Type B pancreatic cell (in vitro differentiated cells): Measurements from ENCODE around the gene PKP4. TPM values are rescaled to one million over a fixed set of nuclear protein-coding genes. Genes with fewer than 3 reads are reported as not detected.
"Not testable (repeated sequence)": the region's sequence is repeated elsewhere in the genome, so short reads cannot be mapped to it uniquely, and the experiment has no call there.

Experiments
- DNase-seq: peaks from one replicate; pipeline ENCODE4 v3.0.0; 2021; ENCODE audit warnings: mixed read lengths; ENCODE audit not compliant: unreplicated experiment; ENCODE audit errors: extremely low spot score
- H3K27ac Mint-ChIP-seq: 2 replicates; pipeline ENCODE4 v1.8.0; 2021; ENCODE audit warnings: mild to moderate bottlenecking, mixed read lengths
- H3K27me3 Mint-ChIP-seq: 2 replicates; pipeline ENCODE4 v1.8.0; 2021; ENCODE audit warnings: mixed read lengths
- H3K36me3 Mint-ChIP-seq: 2 replicates; pipeline ENCODE4 v1.8.0; 2021; ENCODE audit warnings: mixed read lengths
- H3K4me1 Mint-ChIP-seq: one replicate; pipeline ENCODE4 v1.8.0; 2021; ENCODE audit warnings: mixed read lengths; ENCODE audit not compliant: unreplicated experiment
- H3K4me3 Mint-ChIP-seq: 2 replicates; pipeline ENCODE4 v1.8.0; 2021; ENCODE audit warnings: mild to moderate bottlenecking, mixed read lengths
- H3K9me3 Mint-ChIP-seq: 2 replicates; pipeline ENCODE4 v1.8.0; 2021; ENCODE audit warnings: mixed read lengths
- total RNA-seq: library from RNA; stranded (reverse); gene quantifications from 2 replicates; pipeline ENCODE4 v1.2.1, GENCODE V29; 2021; ENCODE audit warnings: low replicate concordance
- TF ChIP-seq, protein P1 (sequence below): fragments of 200-600 bp; sonication (generic); conservative IDR thresholded peaks from 2 replicates; pipeline ENCODE4 v1.5.0; 2021; ENCODE audit warnings: antibody characterized with exemption, mild to moderate bottlenecking

Gene PKP4
- total RNA-seq, 1 donor from 2014 or later = 73.6 TPM

DNA sequence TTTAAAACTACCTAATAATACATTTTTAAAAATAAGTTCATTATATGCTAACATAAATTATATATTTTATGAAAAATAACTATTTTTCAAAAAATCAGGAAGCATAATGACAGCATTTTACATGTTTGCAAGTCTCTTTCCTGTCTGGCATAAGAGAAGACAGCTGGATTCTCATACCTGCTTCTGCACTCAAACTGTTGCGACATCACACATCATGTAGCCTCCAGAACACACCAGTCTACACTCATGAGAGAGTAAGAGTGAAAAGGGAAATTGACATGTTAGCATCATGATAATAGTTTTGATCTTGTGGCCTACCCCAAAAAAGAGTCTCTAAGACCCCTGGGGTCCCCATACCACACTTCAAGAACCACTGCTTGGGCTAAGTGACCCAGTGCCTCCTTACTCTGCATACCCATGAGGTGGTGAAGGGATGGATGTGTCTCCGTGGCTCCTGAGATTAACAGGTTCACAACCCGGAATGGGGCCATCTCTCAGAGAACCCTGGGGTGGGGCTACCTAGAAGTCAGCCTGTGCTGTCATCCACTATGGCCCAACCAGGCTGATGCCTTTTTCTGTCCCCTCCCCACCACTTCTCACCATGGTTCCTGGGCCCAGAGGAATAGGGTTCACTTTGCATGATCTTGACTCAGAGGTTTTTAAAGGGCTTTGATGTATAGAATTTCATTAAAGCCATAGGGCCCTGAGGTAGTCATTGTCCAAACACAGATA, 235.8 kb downstream of the PKP4 start:
- peaks cover 9% of the 10 kb centered on the region for H3K9me3 Mint-ChIP-seq
- peaks cover 5% of the 10 kb centered on the region for H3K4me1 Mint-ChIP-seq
- H3K4me3 Mint-ChIP-seq = no peak overlapping the region
- no peak for DNase-seq
- no peaks in the 10 kb centered on the region for H3K36me3 Mint-ChIP-seq
- no peak overlapping the region for H3K27ac Mint-ChIP-seq
- peaks cover 8% of the 10 kb centered on the region for H3K27me3 Mint-ChIP-seq
- TF ChIP-seq, protein P1, sequence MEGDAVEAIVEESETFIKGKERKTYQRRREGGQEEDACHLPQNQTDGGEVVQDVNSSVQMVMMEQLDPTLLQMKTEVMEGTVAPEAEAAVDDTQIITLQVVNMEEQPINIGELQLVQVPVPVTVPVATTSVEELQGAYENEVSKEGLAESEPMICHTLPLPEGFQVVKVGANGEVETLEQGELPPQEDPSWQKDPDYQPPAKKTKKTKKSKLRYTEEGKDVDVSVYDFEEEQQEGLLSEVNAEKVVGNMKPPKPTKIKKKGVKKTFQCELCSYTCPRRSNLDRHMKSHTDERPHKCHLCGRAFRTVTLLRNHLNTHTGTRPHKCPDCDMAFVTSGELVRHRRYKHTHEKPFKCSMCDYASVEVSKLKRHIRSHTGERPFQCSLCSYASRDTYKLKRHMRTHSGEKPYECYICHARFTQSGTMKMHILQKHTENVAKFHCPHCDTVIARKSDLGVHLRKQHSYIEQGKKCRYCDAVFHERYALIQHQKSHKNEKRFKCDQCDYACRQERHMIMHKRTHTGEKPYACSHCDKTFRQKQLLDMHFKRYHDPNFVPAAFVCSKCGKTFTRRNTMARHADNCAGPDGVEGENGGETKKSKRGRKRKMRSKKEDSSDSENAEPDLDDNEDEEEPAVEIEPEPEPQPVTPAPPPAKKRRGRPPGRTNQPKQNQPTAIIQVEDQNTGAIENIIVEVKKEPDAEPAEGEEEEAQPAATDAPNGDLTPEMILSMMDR = no peak

DNA sequence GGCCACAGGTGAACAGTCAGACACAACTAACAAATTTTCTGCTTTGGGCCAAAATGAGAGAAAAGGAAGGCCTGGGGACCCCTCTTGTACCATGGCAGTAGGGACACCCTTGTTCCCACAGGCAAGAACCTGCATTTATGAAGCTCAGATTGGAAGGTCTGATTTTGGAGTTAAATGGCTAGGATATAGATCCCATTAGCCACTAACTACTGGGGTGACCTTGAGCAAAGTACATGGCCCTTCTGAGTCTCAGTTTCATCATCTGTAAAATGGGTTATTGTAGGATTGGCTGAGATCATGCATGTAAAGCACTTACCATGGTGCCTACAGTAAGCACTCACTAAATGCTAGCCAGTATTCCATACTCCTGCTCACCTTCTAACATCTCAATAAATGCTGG, 236.7 kb downstream of the PKP4 start:
- H3K4me1 Mint-ChIP-seq = peaks cover 5% of the 10 kb centered on the region
- TF ChIP-seq, protein P1 = no peak
- no peaks in the 10 kb centered on the region for H3K36me3 Mint-ChIP-seq
- no peak for DNase-seq
- peaks cover 9% of the 10 kb centered on the region for H3K9me3 Mint-ChIP-seq
- no peak overlapping the region for H3K27ac Mint-ChIP-seq
- peaks cover 8% of the 10 kb centered on the region for H3K27me3 Mint-ChIP-seq
- no peak overlapping the region for H3K4me3 Mint-ChIP-seq

DNA sequence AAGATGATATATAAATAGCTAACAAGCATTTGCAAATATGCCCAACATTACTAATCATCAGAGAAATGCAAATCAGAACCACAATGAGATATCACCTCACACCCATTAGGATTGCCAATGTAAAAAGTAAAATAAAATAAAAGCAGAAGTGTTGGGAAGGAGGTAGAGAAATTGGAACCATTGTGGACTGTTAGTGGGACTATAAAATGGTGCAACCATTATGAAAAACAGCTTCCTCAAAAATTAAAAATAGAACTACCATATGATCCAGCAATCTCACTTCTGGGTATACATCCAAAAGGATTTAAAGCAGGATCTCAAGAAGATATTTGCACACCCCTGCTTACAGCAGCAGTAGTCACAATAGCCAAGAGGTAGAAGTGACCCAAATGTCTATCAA, 238.6 kb downstream of the PKP4 start:
- peaks cover 9% of the 10 kb centered on the region for H3K9me3 Mint-ChIP-seq
- H3K27me3 Mint-ChIP-seq = peaks cover 5% of the 10 kb centered on the region
- TF ChIP-seq, protein P1 = no peak
- H3K4me3 Mint-ChIP-seq = no peak overlapping the region
- no peak for DNase-seq
- no peaks in the 10 kb centered on the region for H3K4me1 Mint-ChIP-seq
- no peaks in the 10 kb centered on the region for H3K36me3 Mint-ChIP-seq
- no peak overlapping the region for H3K27ac Mint-ChIP-seq

DNA sequence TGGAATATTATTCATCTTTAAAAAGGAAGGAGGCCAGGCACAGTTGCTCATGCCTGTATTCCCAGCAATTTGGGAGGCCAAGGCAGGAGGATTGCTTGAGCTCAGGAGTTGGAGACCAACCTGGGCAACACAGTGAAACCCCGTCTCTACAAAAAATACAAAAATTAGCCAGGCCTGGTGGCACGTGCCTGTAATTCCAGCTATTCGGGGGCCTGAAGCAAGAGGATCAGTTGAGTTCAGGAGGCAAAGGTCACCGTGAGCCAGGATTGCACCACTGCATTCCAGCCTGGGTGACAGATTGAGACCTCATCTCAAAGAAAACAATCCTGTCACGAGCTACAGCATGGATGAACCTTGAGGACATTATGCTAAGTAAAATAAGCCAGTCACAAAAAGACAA, 239.0 kb downstream of the PKP4 start:
- not testable (repeated sequence) for DNase-seq, H3K4me1 Mint-ChIP-seq, H3K27me3 Mint-ChIP-seq, H3K9me3 Mint-ChIP-seq, H3K27ac Mint-ChIP-seq, H3K4me3 Mint-ChIP-seq, H3K36me3 Mint-ChIP-seq

DNA sequence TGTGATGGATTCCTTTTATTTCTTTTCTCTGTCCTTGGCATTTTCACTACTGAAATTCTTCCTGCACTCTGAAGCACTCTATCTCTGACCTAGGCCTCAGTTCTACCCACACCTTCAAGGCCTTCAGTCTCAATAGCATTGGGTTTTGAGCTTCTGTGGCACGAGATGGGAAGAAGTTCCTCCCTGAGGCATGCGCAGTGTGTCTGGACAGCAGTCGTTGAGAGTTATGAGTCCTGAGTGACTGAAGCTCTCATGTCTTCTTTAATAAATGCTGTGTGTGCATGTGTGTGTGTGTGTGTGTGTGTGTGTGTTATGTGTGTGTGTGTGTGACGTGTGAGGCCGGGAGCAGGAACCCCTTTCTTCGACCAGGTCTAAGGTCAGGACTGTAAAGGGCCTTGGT, 242.6 kb downstream of the PKP4 start:
- Mint-ChIP-seq H3K36me3 (no peaks in the 10 kb centered on the region), H3K27me3 (no peaks in the 10 kb centered on the region), H3K27ac (no peak overlapping the region), H3K4me3 (no peak overlapping the region), H3K4me1 (no peaks in the 10 kb centered on the region), H3K9me3 (peaks cover 9% of the 10 kb centered on the region)
- DNase-seq = no peak
- TF ChIP-seq, protein P1 = no peak

DNA sequence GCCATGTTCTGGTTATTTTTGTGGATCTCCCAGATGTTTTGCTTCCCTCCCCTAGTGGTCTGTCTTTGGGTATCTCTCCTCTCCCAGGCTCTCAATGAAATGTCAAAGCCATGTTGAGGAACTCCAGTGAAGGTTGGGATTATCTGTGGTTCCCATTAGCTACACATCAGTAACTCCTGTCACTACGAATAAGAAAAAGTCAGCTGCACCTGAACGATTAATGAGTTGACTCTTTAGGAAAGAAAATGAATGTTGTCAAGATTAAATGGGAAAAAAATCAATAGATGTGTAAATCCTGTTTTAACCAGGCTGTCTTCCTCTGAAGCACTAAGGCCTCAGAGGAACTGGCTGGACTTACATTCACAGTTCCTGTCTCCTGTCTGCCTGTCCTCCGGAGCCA, 244.3 kb downstream of the PKP4 start:
- no peak for DNase-seq
- H3K27ac Mint-ChIP-seq = no peak overlapping the region
- H3K36me3 Mint-ChIP-seq = no peaks in the 10 kb centered on the region

More for the DNA sequence above, 244.3 kb downstream of the PKP4 start:
- TF ChIP-seq, protein P1 = no peak
- H3K4me3 Mint-ChIP-seq = no peak overlapping the region
- H3K9me3 Mint-ChIP-seq = peaks cover 9% of the 10 kb centered on the region
- no peaks in the 10 kb centered on the region for H3K4me1 Mint-ChIP-seq
- H3K27me3 Mint-ChIP-seq = no peaks in the 10 kb centered on the region
